Liver (tissue), 9 donors: ENCODE results near the gene NFIA. TPM values are rescaled to one million over a fixed set of nuclear protein-coding genes. Genes with fewer than 3 reads are reported as not detected.

Experiments used
- DNase-seq: peaks from one replicate; pipeline ENCODE4 v3.0.0-alpha.2; 2017; ENCODE audit warnings: low spot score
- H3K27ac ChIP-seq, 2 donors: one replicate each; pipeline ENCODE4 v1.7.0; 2013; ENCODE audit warnings: inconsistent platforms in 2 of 2, low read length in 2 of 2, control low read depth in 1 of 2, low read depth in 1 of 2, mild to moderate bottlenecking in 1 of 2
- H3K27me3 ChIP-seq, 4 donors: one replicate each; pipeline versions ENCODE4 v1.6.1 to v1.7.0; 2013; ENCODE audit warnings: low read length in 3 of 4, inconsistent platforms in 1 of 4, mild to moderate bottlenecking in 1 of 4, moderate library complexity in 1 of 4; ENCODE audit not compliant: control insufficient read depth in 4 of 4, insufficient read depth in 4 of 4
- H3K36me3 ChIP-seq, 4 donors: one replicate each; pipeline versions ENCODE4 v1.6.1 to v1.7.0; 2013; ENCODE audit warnings: low read length in 3 of 4, mild to moderate bottlenecking in 3 of 4, low read depth in 1 of 4, moderate library complexity in 1 of 4; ENCODE audit not compliant: control insufficient read depth in 4 of 4, insufficient read depth in 3 of 4
- H3K4me1 ChIP-seq, 4 donors: one replicate each; pipeline versions ENCODE4 v1.6.1 to v1.7.0; 2013; ENCODE audit warnings: low read length in 3 of 4, mild to moderate bottlenecking in 3 of 4, moderate library complexity in 1 of 4; ENCODE audit not compliant: control insufficient read depth in 4 of 4, insufficient read depth in 4 of 4
- H3K4me3 ChIP-seq, 3 donors: one replicate each; pipeline versions ENCODE4 v1.6.1 to v1.7.0; 2013; ENCODE audit warnings: low read length in 3 of 3, control low read depth in 1 of 3, low read depth in 1 of 3, mild to moderate bottlenecking in 1 of 3
- H3K9ac ChIP-seq, 2 donors: one replicate each; pipeline ENCODE4 v1.7.0; 2013; ENCODE audit warnings: low read length in 2 of 2, mild to moderate bottlenecking in 2 of 2, moderate library complexity in 2 of 2, control low read depth in 1 of 2, low read depth in 1 of 2
- H3K9me3 ChIP-seq, 4 donors: one replicate each; pipeline versions ENCODE4 v1.6.1 to v1.7.0; 2013; ENCODE audit warnings: low read length in 3 of 4; ENCODE audit not compliant: control insufficient read depth in 4 of 4
- ATF3 ChIP-seq: IDR thresholded peaks from 2 replicates; pipeline ENCODE4 v1.6.1; 2016; ENCODE audit warnings: antibody characterized with exemption
- CTCF ChIP-seq: fragments of 150-350 bp; IDR thresholded peaks from 2 replicates; pipeline ENCODE4 v1.5.1; 2017; ENCODE audit warnings: improper control_type of control experiment, low read depth, low read length; ENCODE audit not compliant: missing input control
- FOXA2 ChIP-seq: IDR thresholded peaks from 2 replicates; pipeline ENCODE4 v1.6.1; 2016; ENCODE audit warnings: antibody characterized with exemption
- GABPA ChIP-seq, 2 donors: IDR thresholded peaks in 1 of 2; conservative IDR thresholded peaks in 1 of 2; 2 replicates each; pipeline ENCODE4 v1.6.1; 2016; ENCODE audit warnings: antibody characterized with exemption in 2 of 2, mild to moderate bottlenecking in 1 of 2, moderate library complexity in 1 of 2
- HNF4G ChIP-seq: IDR thresholded peaks from 2 replicates; pipeline ENCODE4 v1.6.1; 2016; ENCODE audit warnings: antibody characterized with exemption
- JUND ChIP-seq, 2 donors: IDR thresholded peaks; 2 replicates each; pipeline ENCODE4 v1.6.1; 2016; ENCODE audit warnings: antibody characterized with exemption in 2 of 2
- NR2F2 ChIP-seq: IDR thresholded peaks from 2 replicates; pipeline ENCODE4 v1.6.1; 2016; ENCODE audit warnings: antibody characterized with exemption
- RAD21 ChIP-seq, 2 donors: IDR thresholded peaks; 2 replicates each; pipeline ENCODE4 v1.6.1; 2016; ENCODE audit warnings: antibody characterized with exemption in 2 of 2, mild to moderate bottlenecking in 2 of 2
- RXRA ChIP-seq, 2 donors: IDR thresholded peaks; 2 replicates each; pipeline ENCODE4 v1.6.1; 2017 to 2018; ENCODE audit warnings: antibody characterized with exemption in 2 of 2, mild to moderate bottlenecking in 1 of 2
- SP1 ChIP-seq: IDR thresholded peaks from 2 replicates; pipeline ENCODE4 v1.6.1; 2018; ENCODE audit warnings: antibody characterized with exemption, mild to moderate bottlenecking
- WGBS: extraction: QIAGEN DNeasy Blood & Tissue Kit; methylation state at CpG from one replicate; pipeline ENCODE4 v1.1.7; 2013; 5-methylcytosine and 5-hydroxymethylcytosine counted together
- polyA plus RNA-seq, 2 donors: library from polyadenylated mRNA; stranded (reverse) in 1 of 2; unstranded in 1 of 2; fragments of 200-250 nt in 1 of 2; fragments of >200 nt in 1 of 2; fragmentation: Nextera tagmentation in 1 of 2; extraction: Ambion mirVana in 1 of 2; gene quantifications; one replicate each; pipeline versions ENCODE4 v1.2.1 to v1.2.3, GENCODE V29; 2013 to 2015
- total RNA-seq, 2 donors: library from RNA; depleted of rRNA; stranded (reverse); fragments of >200 nt; gene quantifications; one replicate each; pipeline ENCODE4 v1.2.3, GENCODE V29; 2014
- TF ChIP-seq, protein P1 (sequence below): IDR thresholded peaks from 2 replicates; pipeline ENCODE4 v1.6.1; 2016; ENCODE audit warnings: antibody characterized with exemption
- TF ChIP-seq, protein P2 (sequence below): IDR thresholded peaks from 2 replicates; pipeline ENCODE4 v1.6.1; 2016; ENCODE audit warnings: antibody characterized with exemption
- donor health status: healthy.
- donor health status: healthy.
- donor health status: healthy.
- donor health status: healthy.
- donor health status: healthy.

Gene NFIA
- total and polyA plus RNA-seq, 4 donors, result 6.8 to 53.7 (median 22.2) TPM

- no peak for TF ChIP-seq RAD21 (IDR thresholded peaks at IDR 0.05)
- TF ChIP-seq CTCF, result no peak
Observed at GRCh38 chr1:61064673-61065072, 17.7 kb upstream of the NFIA start (continued).

GRCh38 chr1:61067446-61068019 lies 14.8 kb upstream of the NFIA start:
- Histone ChIP-seq H3K9ac (no peak overlapping the region), H3K27me3 (no peaks in the 10 kb centered on the region), H3K27ac (no peak overlapping the region), H3K4me3 (no peak overlapping the region), H3K4me1 (peaks cover 0 to 3% (median 0%) of the 10 kb centered on the region in 4 donors), H3K36me3 (no peaks in the 10 kb centered on the region), H3K9me3 (no peaks in the 10 kb centered on the region)
- TF ChIP-seq, protein P1, sequence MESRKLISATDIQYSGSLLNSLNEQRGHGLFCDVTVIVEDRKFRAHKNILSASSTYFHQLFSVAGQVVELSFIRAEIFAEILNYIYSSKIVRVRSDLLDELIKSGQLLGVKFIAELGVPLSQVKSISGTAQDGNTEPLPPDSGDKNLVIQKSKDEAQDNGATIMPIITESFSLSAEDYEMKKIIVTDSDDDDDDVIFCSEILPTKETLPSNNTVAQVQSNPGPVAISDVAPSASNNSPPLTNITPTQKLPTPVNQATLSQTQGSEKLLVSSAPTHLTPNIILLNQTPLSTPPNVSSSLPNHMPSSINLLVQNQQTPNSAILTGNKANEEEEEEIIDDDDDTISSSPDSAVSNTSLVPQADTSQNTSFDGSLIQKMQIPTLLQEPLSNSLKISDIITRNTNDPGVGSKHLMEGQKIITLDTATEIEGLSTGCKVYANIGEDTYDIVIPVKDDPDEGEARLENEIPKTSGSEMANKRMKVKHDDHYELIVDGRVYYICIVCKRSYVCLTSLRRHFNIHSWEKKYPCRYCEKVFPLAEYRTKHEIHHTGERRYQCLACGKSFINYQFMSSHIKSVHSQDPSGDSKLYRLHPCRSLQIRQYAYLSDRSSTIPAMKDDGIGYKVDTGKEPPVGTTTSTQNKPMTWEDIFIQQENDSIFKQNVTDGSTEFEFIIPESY, result no peak
- TF ChIP-seq CTCF, result no peak
- no peak for TF ChIP-seq GABPA (IDR thresholded peaks at IDR 0.05 in 1 of 2, conservative IDR thresholded peaks at IDR 0.05 in 1 of 2)
- no peak for TF ChIP-seq NR2F2
- no peak for TF ChIP-seq ATF3
- no peak for TF ChIP-seq JUND (IDR thresholded peaks at IDR 0.05)
- DNase-seq, result no peak
- 86% methylated on average over 4 of the region's 4 CpGs for WGBS

DNA sequence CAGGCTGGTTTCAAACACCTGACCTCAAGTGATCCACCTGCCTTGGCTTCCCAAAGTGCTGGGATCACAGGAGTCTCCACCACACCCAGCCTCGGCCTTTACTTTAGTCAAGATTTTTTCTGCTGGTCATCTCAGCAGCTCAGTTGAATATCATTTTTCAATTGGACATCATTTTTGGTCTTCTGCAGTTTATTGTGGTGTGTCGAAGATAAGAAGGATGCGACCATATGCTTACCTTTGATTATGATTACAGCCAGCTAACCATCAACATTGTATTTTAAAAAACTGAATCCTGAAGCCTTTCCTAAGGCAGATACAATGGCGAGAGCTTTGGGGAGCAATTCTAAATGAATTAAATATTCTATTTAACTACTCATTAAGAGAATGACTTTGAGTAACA lies 12.3 kb upstream of the NFIA start:
- no peaks in the 10 kb centered on the region for H3K36me3 ChIP-seq
- no peak overlapping the region for H3K9ac ChIP-seq
- peaks cover 0 to 3% (median 0%) of the 10 kb centered on the region in 4 donors for H3K4me1 ChIP-seq
- 97% methylated on average over 4 of the region's 4 CpGs for WGBS
- no peak overlapping the region for H3K27ac ChIP-seq
- no peaks in the 10 kb centered on the region for H3K27me3 ChIP-seq
- H3K4me3 ChIP-seq, result no peak overlapping the region
- no peak for DNase-seq
- no peaks in the 10 kb centered on the region for H3K9me3 ChIP-seq
- TF ChIP-seq RAD21 (IDR thresholded peaks at IDR 0.05) (no peak), NR2F2 (no peak), HNF4G (no peak), FOXA2 (no peak), SP1 (no peak), RXRA (IDR thresholded peaks at IDR 0.05) (no peak), ATF3 (no peak)
- TF ChIP-seq, protein P2, sequence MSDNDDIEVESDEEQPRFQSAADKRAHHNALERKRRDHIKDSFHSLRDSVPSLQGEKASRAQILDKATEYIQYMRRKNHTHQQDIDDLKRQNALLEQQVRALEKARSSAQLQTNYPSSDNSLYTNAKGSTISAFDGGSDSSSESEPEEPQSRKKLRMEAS, result no peak
